Gastroesophageal sphincter (tissue), 4 donors: ENCODE results near the gene CHST13. TPM values are rescaled to one million over a fixed set of nuclear protein-coding genes. Genes with fewer than 3 reads are reported as not detected.

Source experiments
- ATAC-seq: fragments of 150-250 bp; one replicate; pipeline ENCODE4 v1.9.1; 2016; ENCODE audit warnings: mild to moderate bottlenecking, moderate library complexity
- H3K27ac ChIP-seq, 4 donors: fragments of 200-600 bp; sonication (generic) in 3 of 4; 1 replicate in 3 of 4; 2 replicates in 1 of 4; pipeline ENCODE4 v1.5.1; 2016 to 2019
- H3K27me3 ChIP-seq: fragments of 200-600 bp; sonication (generic); one replicate; pipeline ENCODE4 v1.5.1; 2019
- H3K36me3 ChIP-seq, 2 donors: fragments of 200-600 bp; sonication (generic); one replicate each; pipeline ENCODE4 v1.5.1; 2019; ENCODE audit warnings: control low read depth in 1 of 2
- H3K4me1 ChIP-seq, 3 donors: fragments of 200-600 bp; sonication (generic); 1 replicate in 2 of 3; 2 replicates in 1 of 3; pipeline ENCODE4 v1.5.1; 2016 to 2019; ENCODE audit warnings: control low read depth in 2 of 3
- H3K4me3 ChIP-seq, 2 donors: fragments of 200-600 bp; sonication (generic); one replicate each; pipeline ENCODE4 v1.5.1; 2019; ENCODE audit warnings: mild to moderate bottlenecking in 1 of 2, moderate library complexity in 1 of 2
- H3K9me3 ChIP-seq, 3 donors: fragments of 200-600 bp; sonication (generic); one replicate each; pipeline ENCODE4 v1.5.1; 2017 to 2019; ENCODE audit warnings: control low read depth in 2 of 3
- EP300 ChIP-seq: sonication (generic); formaldehyde crosslinking; IDR thresholded peaks from one replicate; pipeline ENCODE4 v1.6.1; 2017; ENCODE audit warnings: antibody characterized with exemption, mild to moderate bottlenecking
- POLR2A ChIP-seq, 2 donors: fragments of 450-650 bp; IDR thresholded peaks; one replicate each; pipeline ENCODE4 v1.6.1; 2017; ENCODE audit warnings: antibody characterized with exemption in 2 of 2, mild to moderate bottlenecking in 2 of 2, moderate library complexity in 1 of 2
- POLR2AphosphoS5 ChIP-seq: sonication (generic); formaldehyde crosslinking; IDR thresholded peaks from one replicate; pipeline ENCODE4 v1.6.1; 2017; ENCODE audit warnings: antibody characterized with exemption
- WGBS, 2 donors: methylation state at CpG; one replicate each; pipeline ENCODE4 v1.1.5; 2018; ENCODE audit warnings: low coverage in 1 of 2; 5-methylcytosine and 5-hydroxymethylcytosine counted together
- total RNA-seq, 4 donors: library from RNA; depleted of rRNA; stranded (reverse); fragments of >200 nt; gene quantifications; one replicate each; pipeline ENCODE4 v1.1.0, GENCODE V29; 2016
- TF ChIP-seq, protein P1 (sequence below), 4 experiments: fragments of 200-600 bp in 2 of 4; fragments of 450-650 bp in 2 of 4; sonication (generic) in 1 of 4; IDR thresholded peaks; one replicate each; pipeline ENCODE4 v1.5.1; 2017 to 2019; ENCODE audit warnings: antibody characterized with exemption in 4 of 4, mild to moderate bottlenecking in 2 of 4, moderate library complexity in 2 of 4

Gene CHST13
- total RNA-seq, 4 donors from 2014 or later = 0.52 to 1.4 (median 0.81) TPM; not detected in 1

DNA sequence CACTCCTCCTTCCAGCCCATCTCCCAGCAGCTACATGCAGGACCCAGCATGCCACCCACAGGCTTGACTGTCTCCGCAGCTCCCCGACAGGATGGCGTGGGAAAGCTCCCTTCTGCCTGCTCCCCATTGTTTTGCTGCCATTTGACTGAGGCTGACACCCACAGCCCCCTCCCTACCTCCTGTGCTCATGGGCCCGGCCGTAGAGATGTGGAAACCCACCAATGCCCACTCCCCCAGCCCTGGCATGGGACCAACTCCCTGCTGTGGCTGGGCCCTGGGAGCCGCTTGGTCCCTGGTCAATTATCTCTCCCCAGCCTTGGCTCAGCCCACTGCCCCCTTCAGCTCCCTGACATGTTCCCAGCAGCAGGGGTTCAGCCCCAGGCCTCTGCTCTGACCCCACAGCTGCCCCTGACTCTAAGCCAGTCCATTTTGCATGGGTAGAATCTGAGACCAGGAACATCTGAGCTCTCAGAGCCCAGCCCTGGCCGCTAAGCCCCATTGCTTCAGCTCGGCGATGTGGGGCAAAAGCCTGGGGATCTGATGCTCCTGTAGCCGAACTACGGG lies 26.6 kb downstream of the CHST13 start:
- WGBS, 2 donors = 89 to 100% methylated on average over 2 to 4 of the region's 11 CpGs
- no peak overlapping the region for H3K4me3 ChIP-seq
- no peaks in the 10 kb centered on the region for H3K9me3 ChIP-seq
- ATAC-seq = no peak
- peaks cover 55% of the 10 kb centered on the region for H3K27me3 ChIP-seq
- no peaks in the 10 kb centered on the region for H3K4me1 ChIP-seq
- TF ChIP-seq POLR2A (IDR thresholded peaks at IDR 0.05) = no peak
- no peak for TF ChIP-seq EP300
- TF ChIP-seq POLR2AphosphoS5 = no peak
- TF ChIP-seq, protein P1, sequence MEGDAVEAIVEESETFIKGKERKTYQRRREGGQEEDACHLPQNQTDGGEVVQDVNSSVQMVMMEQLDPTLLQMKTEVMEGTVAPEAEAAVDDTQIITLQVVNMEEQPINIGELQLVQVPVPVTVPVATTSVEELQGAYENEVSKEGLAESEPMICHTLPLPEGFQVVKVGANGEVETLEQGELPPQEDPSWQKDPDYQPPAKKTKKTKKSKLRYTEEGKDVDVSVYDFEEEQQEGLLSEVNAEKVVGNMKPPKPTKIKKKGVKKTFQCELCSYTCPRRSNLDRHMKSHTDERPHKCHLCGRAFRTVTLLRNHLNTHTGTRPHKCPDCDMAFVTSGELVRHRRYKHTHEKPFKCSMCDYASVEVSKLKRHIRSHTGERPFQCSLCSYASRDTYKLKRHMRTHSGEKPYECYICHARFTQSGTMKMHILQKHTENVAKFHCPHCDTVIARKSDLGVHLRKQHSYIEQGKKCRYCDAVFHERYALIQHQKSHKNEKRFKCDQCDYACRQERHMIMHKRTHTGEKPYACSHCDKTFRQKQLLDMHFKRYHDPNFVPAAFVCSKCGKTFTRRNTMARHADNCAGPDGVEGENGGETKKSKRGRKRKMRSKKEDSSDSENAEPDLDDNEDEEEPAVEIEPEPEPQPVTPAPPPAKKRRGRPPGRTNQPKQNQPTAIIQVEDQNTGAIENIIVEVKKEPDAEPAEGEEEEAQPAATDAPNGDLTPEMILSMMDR (IDR thresholded peaks at IDR 0.05) = no peak
- no peak overlapping the region for H3K27ac ChIP-seq
- H3K36me3 ChIP-seq = no peaks in the 10 kb centered on the region

DNA sequence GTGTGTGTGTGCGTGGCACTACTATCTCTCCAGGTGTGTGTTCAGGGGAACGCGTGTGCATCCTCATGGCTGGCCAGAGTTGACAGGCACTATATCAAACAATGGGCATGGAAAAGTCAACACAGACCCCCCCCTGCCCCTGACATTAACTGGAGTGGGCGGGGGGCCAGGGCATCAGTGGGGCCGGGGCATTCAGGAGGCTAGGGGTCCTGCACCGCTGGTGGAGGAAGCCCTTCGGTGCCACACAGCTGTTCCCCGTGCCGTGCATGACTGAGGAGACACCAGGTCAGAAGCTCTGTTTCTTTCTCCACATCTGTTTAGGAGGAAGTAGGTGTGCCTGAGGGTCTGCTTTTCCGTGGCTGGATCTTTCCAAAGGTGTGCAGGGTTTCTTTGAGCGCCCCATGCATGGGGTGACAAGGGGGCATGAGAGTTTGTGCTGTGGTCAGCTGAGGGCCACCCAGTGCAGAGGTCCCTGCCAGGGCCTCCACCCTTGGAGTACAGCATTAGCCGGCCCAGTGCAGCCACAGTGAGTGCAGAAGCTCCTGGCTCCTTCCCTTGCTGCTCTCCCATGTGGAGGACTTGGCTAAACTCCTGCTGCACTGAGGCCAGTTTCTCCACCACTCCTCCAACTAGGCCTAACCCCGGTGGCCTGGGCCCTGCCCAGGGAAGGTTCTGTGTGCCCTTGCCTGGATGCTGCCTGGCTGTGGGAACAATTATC lies 27.3 kb downstream of the CHST13 start:
- WGBS, 2 donors = 40 to 70% methylated on average over 2 to 6 of the region's 13 CpGs

DNA sequence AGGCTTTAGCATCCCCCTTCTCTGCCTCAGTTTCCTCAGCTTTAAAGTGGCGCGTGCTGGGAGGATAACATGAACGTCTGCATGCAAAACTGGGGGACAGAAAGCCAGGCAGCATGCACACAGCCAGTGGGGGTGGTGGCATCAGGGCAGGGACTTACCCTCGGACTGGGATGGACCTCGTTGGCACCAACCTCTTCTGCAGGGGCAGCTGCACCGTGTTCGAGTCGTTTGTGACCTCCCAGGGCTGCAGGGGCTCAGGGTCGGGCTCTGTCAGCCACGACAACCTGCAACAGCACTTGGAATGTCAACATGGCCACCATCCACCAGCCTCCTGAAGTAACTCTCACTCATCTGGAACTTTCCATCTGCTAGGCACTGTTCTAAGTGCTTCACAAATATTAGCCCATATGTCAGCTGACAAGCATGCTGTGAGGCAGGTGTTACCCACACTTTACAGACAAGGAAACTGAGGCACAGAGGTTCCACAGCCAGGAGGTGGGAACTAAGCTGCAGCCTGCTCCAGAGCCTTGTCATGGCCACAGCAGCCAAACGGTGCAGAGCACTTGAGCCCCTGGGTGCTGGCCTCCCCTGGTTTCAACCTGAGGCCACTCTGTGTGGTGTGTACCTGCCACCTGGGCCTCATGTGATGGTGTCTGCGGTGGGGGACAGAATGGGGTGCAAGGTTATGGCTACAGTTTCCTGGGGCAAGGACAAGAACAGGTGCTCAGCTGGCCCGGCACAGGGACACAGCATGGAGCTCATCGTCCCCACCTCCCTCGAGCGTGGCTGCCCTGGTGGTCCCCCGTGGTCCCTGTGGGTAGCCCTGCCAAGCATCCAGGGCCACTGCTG lies 28.1 kb downstream of the CHST13 start:
- ATAC-seq = no peak
- Histone ChIP-seq H3K4me1 (no peaks in the 10 kb centered on the region), H3K9me3 (no peaks in the 10 kb centered on the region), H3K4me3 (no peak overlapping the region), H3K27me3 (peaks cover 40% of the 10 kb centered on the region), H3K36me3 (no peaks in the 10 kb centered on the region), H3K27ac (no peak overlapping the region)
- WGBS, 2 donors = 80 to 100% methylated on average over 1 of the region's 17 CpGs
- TF ChIP-seq, protein P1 (IDR thresholded peaks at IDR 0.05) = no peak
- TF ChIP-seq POLR2A (IDR thresholded peaks at IDR 0.05) = no peak
- TF ChIP-seq POLR2AphosphoS5 = no peak
- no peak for TF ChIP-seq EP300

More for the DNA sequence above, 27.3 kb downstream of the CHST13 start:
- TF ChIP-seq POLR2A (IDR thresholded peaks at IDR 0.05) (no peak), POLR2AphosphoS5 (no peak), EP300 (no peak)
- TF ChIP-seq, protein P1 (IDR thresholded peaks at IDR 0.05) = no peak
- no peak overlapping the region for H3K4me3 ChIP-seq
- H3K9me3 ChIP-seq = no peaks in the 10 kb centered on the region
- peaks cover 48% of the 10 kb centered on the region for H3K27me3 ChIP-seq
- no peak overlapping the region for H3K27ac ChIP-seq
- no peaks in the 10 kb centered on the region for H3K36me3 ChIP-seq
- no peaks in the 10 kb centered on the region for H3K4me1 ChIP-seq
- no peak for ATAC-seq

DNA sequence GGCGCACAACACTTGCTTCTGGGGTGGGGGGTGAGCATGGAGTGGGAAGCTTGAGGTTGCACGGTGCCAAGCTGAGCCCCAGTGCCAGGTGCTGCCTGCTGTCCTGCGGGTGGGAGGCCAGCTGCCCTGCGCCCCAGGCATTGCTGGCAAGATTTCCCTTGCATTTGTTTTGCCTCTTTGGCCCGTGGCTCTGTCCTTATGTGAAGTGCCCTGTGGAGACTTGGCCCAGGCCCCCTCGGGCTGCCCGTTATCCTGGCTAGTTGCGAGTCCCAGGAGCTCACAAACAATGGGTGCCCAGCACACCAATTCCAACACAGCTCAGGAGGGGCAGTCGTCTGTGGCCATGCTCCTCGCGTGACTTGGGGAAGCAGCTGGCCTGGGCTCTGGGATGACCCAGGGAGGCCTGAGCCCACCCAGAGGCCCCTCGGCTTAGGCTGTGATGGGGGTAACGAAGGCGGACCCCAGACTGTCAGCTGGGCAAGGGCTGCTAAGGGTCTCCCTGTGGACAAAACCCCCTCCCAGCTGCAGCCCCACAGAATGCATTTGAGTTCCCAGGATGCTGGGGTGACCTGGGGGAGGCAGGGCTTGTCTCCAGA lies 28.8 kb downstream of the CHST13 start:
- H3K4me3 ChIP-seq = no peak overlapping the region
- H3K27ac ChIP-seq = no peak overlapping the region
- no peaks in the 10 kb centered on the region for H3K9me3 ChIP-seq
- 50% methylated on average over 1 of the region's 14 CpGs; no CpG with 5 or more reads in 1 of the 2 donors for WGBS, 2 donors
- H3K36me3 ChIP-seq = no peaks in the 10 kb centered on the region
- ATAC-seq = no peak
- H3K4me1 ChIP-seq = no peaks in the 10 kb centered on the region
- peaks cover 34% of the 10 kb centered on the region for H3K27me3 ChIP-seq
- no peak for TF ChIP-seq POLR2AphosphoS5
